OCI-LY7 (cell line): ENCODE data around the gene SLC43A2.

ENCODE experiments used
- CTCF ChIP-seq: fragments of 200-600 bp; sonication (generic); conservative IDR thresholded peaks from 2 replicates; pipeline ENCODE4 v1.5.1; 2014; ENCODE audit warnings: mild to moderate bottlenecking, antibody characterized with exemption, low read length, moderate library complexity, mixed read lengths
- EZH2phosphoT487 ChIP-seq: fragments of 200-600 bp; sonication (generic); IDR thresholded peaks from 2 replicates; pipeline ENCODE4 v1.6.1; 2018; ENCODE audit warnings: low read depth, borderline replicate concordance, mild to moderate bottlenecking, mixed run types, antibody characterized with exemption, low read length, moderate library complexity, mixed read lengths

- TF ChIP-seq CTCF (peak; percentile 54), EZH2phosphoT487 (no peak)
Observed at GRCh38 chr17:1643293-1643998, 14.8 kb upstream of the SLC43A2 start.
